Fibroblast of mammary gland (primary cell): Measurements from ENCODE around the gene SCUBE1.

Source experiments
- DNase-seq: peaks from one replicate; pipeline ENCODE4 v3.0.0-alpha.2; 2010; ENCODE audit warnings: low read depth
- H3K4me3 ChIP-seq: 2 replicates; pipeline ENCODE4 v1.5.1; 2011; ENCODE audit warnings: low read depth, mild to moderate bottlenecking, low read length, moderate library complexity; ENCODE audit not compliant: control insufficient read depth
- CTCF ChIP-seq: conservative IDR thresholded peaks from 2 replicates; pipeline ENCODE4 v1.5.1; 2011; ENCODE audit warnings: low read depth, low read length, inconsistent platforms; ENCODE audit not compliant: control insufficient read depth, insufficient read depth

SCUBE1 gene

GRCh38 chr22:43155789-43156188, 187.4 kb downstream of the SCUBE1 start:
- peak; percentile 35 for DNase-seq
- H3K4me3 ChIP-seq = no peak overlapping the region
- no peak for TF ChIP-seq CTCF

GRCh38 chr22:43154887-43155536, 188.2 kb downstream of the SCUBE1 start:
- H3K4me3 ChIP-seq = no peak overlapping the region
- no peak for DNase-seq
- no peak for TF ChIP-seq CTCF

- peak overlapping the region; percentile 25 for H3K4me3 ChIP-seq
These were observed 189.3 kb downstream of the SCUBE1 start for GRCh38 chr22:43153899-43154298.

GRCh38 chr22:43152357-43153071, 190.7 kb downstream of the SCUBE1 start:
- DNase-seq = peak; percentile 37

More at GRCh38 chr22:43153899-43154298, 189.3 kb downstream of the SCUBE1 start:
- no peak for TF ChIP-seq CTCF
- DNase-seq = peak; percentile 43

GRCh38 chr22:43152003-43152356, 191.2 kb downstream of the SCUBE1 start:
- H3K4me3 ChIP-seq = peak overlapping the region; percentile 79
- DNase-seq = no peak
- TF ChIP-seq CTCF = no peak

More at GRCh38 chr22:43152357-43153071, 190.7 kb downstream of the SCUBE1 start:
- peak overlapping the region; percentile 79 for H3K4me3 ChIP-seq
- TF ChIP-seq CTCF = no peak

- peak within 1 kb of the TSS; percentile 79 for H3K4me3 ChIP-seq
- no peak for TF ChIP-seq CTCF
- peak; percentile 35 for DNase-seq
These were observed 191.7 kb downstream of the SCUBE1 start, which contains the start of gene TSPO for GRCh38 chr22:43151251-43152002. TSPO (plus strand) TSS chr22:43151559; CDS start chr22:43159239, 7,680 bp downstream.
